DND-41 (cell line): ENCODE measurements around the gene MAS1L.

Experiments
- ATAC-seq: fragments of 200-7000 bp; cut with Tn5 transposase; 3 replicates; pipeline ENCODE4 v1.9.1; 2021; ENCODE audit warnings: low read depth; ENCODE audit not compliant: insufficient read depth
- DNase-seq: peaks from one replicate; pipeline ENCODE4 v3.0.0-alpha.2; 2020
- H2AFZ ChIP-seq: 2 replicates; pipeline ENCODE4 v1.6.0; 2012; ENCODE audit warnings: low read depth, low read length
- H3K27ac ChIP-seq: 2 replicates; pipeline ENCODE4 v1.5.1; 2012; ENCODE audit warnings: low read length, inconsistent platforms
- H3K27me3 ChIP-seq: fragments of 200-600 bp; sonication (generic); 2 replicates; pipeline ENCODE4 v1.6.0; 2012; ENCODE audit warnings: low read length, mild to moderate bottlenecking, inconsistent platforms; ENCODE audit not compliant: insufficient read depth, poor library complexity
- H3K36me3 ChIP-seq: 2 replicates; pipeline ENCODE4 v1.5.1; 2012; ENCODE audit warnings: low read length, inconsistent platforms; ENCODE audit not compliant: insufficient read depth
- H3K4me1 ChIP-seq: 2 replicates; pipeline ENCODE4 v1.5.1; 2012; ENCODE audit warnings: mild to moderate bottlenecking, low read length; ENCODE audit not compliant: insufficient read depth
- H3K4me2 ChIP-seq: 2 replicates; pipeline ENCODE4 v1.6.0; 2012; ENCODE audit warnings: mild to moderate bottlenecking, moderate library complexity, low read length, inconsistent platforms; ENCODE audit not compliant: insufficient read depth
- H3K4me3 ChIP-seq, 2 experiments: fragments of 200-600 bp in 1 of 2; shearing (Covaris generic) in 1 of 2; 2 replicates each; pipeline ENCODE4 v1.5.1; 2012 to 2016; ENCODE audit warnings: inconsistent platforms in 2 of 2, low read length in 2 of 2, mild to moderate bottlenecking in 2 of 2, low read depth in 1 of 2, moderate library complexity in 1 of 2
- H3K79me2 ChIP-seq: 2 replicates; pipeline ENCODE4 v1.6.0; 2012; ENCODE audit warnings: low read length, inconsistent platforms; ENCODE audit not compliant: insufficient read depth
- H3K9ac ChIP-seq: 2 replicates; pipeline ENCODE4 v1.6.0; 2012; ENCODE audit warnings: low read depth, mild to moderate bottlenecking, inconsistent platforms, low read length, moderate library complexity
- H3K9me3 ChIP-seq: 2 replicates; pipeline ENCODE4 v1.5.1; 2012; ENCODE audit warnings: low read length, moderate library complexity, mild to moderate bottlenecking, inconsistent platforms; ENCODE audit not compliant: insufficient read depth, severe bottlenecking
- H4K20me1 ChIP-seq: 2 replicates; pipeline ENCODE4 v1.6.0; 2012; ENCODE audit warnings: low read length; ENCODE audit not compliant: insufficient read depth
- CTCF ChIP-seq: IDR thresholded peaks from 2 replicates; pipeline ENCODE4 v1.5.1; 2012; ENCODE audit warnings: borderline replicate concordance, low read length, moderate library complexity, mild to moderate bottlenecking; ENCODE audit not compliant: poor library complexity, severe bottlenecking; ENCODE audit errors: extremely low read depth
- EZH2 ChIP-seq: IDR thresholded peaks from 3 replicates; pipeline ENCODE4 v1.6.1; 2012; ENCODE audit warnings: borderline replicate concordance, low read depth, mild to moderate bottlenecking, moderate library complexity, low read length, inconsistent platforms; ENCODE audit not compliant: severe bottlenecking

The MAS1L gene

GRCh38 chr6:29502597-29502996 lies 14.8 kb upstream of the MAS1L start:
- Histone ChIP-seq H3K9ac (no peak overlapping the region), H3K27me3 (peaks cover 12% of the 10 kb centered on the region), H3K4me3 (no peak overlapping the region), H3K4me2 (no peak overlapping the region), H3K79me2 (no peaks in the 10 kb centered on the region), H3K27ac (no peak overlapping the region), H3K4me1 (no peaks in the 10 kb centered on the region), H2AFZ (no peak overlapping the region), H3K9me3 (no peaks in the 10 kb centered on the region), H4K20me1 (no peaks in the 10 kb centered on the region), H3K36me3 (no peaks in the 10 kb centered on the region)
- DNase-seq (no peak), ATAC-seq (no peak)
- no peak for TF ChIP-seq EZH2
- no peak for TF ChIP-seq CTCF

GRCh38 chr6:29502181-29502580 lies 14.4 kb upstream of the MAS1L start:
- Histone ChIP-seq H2AFZ (no peak overlapping the region), H3K4me1 (no peaks in the 10 kb centered on the region), H3K79me2 (no peaks in the 10 kb centered on the region), H3K36me3 (no peaks in the 10 kb centered on the region), H3K9ac (no peak overlapping the region), H3K27ac (no peak overlapping the region), H4K20me1 (no peaks in the 10 kb centered on the region), H3K27me3 (peaks cover 14% of the 10 kb centered on the region), H3K9me3 (no peaks in the 10 kb centered on the region), H3K4me3 (no peak overlapping the region), H3K4me2 (no peak overlapping the region)
- TF ChIP-seq EZH2 (no peak), CTCF (no peak)
- no peak for ATAC-seq
- DNase-seq, result no peak

GRCh38 chr6:29501106-29501505 lies 13.3 kb upstream of the MAS1L start:
- H3K4me3 ChIP-seq, result no peak overlapping the region
- H3K36me3 ChIP-seq, result no peaks in the 10 kb centered on the region
- no peaks in the 10 kb centered on the region for H3K79me2 ChIP-seq
- ATAC-seq (no peak), DNase-seq (no peak)
- no peak overlapping the region for H3K9ac ChIP-seq
- H4K20me1 ChIP-seq, result no peaks in the 10 kb centered on the region
- no peak overlapping the region for H3K4me2 ChIP-seq
- peaks cover 14% of the 10 kb centered on the region for H3K27me3 ChIP-seq
- H2AFZ ChIP-seq, result no peak overlapping the region
- no peaks in the 10 kb centered on the region for H3K9me3 ChIP-seq
- no peaks in the 10 kb centered on the region for H3K4me1 ChIP-seq
- no peak for TF ChIP-seq EZH2
- no peak overlapping the region for H3K27ac ChIP-seq

GRCh38 chr6:29500594-29500993 lies 12.8 kb upstream of the MAS1L start:
- DNase-seq, result no peak
- Histone ChIP-seq H3K9ac (no peak overlapping the region), H3K4me1 (no peaks in the 10 kb centered on the region)

More at GRCh38 chr6:29500594-29500993, 12.8 kb upstream of the MAS1L start:
- Histone ChIP-seq H2AFZ (no peak overlapping the region), H3K79me2 (no peaks in the 10 kb centered on the region), H3K27ac (no peak overlapping the region), H3K36me3 (no peaks in the 10 kb centered on the region), H4K20me1 (no peaks in the 10 kb centered on the region), H3K4me2 (no peak overlapping the region), H3K9me3 (no peaks in the 10 kb centered on the region), H3K4me3 (no peak overlapping the region), H3K27me3 (peaks cover 13% of the 10 kb centered on the region)
- no peak for ATAC-seq
- TF ChIP-seq EZH2, result no peak
- no peak for TF ChIP-seq CTCF
